Activated CD4-positive, alpha-beta T cell treated with anti-CD3 and anti-CD28 coated beads, Interleukin-2, Interleukin-6, amounts not matched to agents 100 ng/mL and 50 ng/mL, durations not matched to agents 16 hours and 8 hours (primary cell): ENCODE data around the gene ROM1.

ENCODE experiments used
- DNase-seq: peaks from one replicate; pipeline ENCODE4 v3.0.0-alpha.2; 2020

The ROM1 gene

DNA sequence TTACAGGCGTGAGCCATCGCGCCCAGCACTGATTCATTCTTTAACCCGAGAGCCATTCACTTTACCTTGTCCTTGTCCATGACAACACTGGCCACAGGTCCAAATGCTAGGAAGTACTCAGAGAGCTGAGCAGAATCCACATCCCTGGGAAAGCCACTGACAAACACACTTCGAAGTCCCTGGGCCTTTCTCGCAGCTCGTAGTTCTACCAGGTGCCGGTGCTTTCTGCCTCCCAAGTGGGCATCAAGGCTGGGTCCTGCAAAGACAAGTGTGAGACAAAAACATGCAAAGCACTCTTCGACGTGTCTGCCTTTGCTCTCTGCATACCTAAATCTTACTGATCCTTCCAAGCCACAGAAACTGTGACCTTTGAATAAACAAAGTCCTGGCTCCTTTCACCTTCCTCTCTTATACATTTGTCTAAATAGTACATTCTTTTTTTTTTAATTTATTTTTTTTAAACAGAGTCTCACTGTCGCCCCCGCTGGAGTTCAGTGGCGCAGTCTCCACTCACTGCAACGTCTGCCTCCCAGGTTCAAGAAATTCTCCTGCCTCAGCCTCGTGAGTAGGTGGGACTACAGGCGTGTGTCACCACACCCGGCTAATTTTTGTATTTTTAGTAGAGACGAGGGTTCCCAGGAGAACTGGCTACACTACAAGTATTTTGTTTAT is 24.0 kb upstream of the ROM1 start:
- DNase-seq: peak; percentile 48

DNA sequence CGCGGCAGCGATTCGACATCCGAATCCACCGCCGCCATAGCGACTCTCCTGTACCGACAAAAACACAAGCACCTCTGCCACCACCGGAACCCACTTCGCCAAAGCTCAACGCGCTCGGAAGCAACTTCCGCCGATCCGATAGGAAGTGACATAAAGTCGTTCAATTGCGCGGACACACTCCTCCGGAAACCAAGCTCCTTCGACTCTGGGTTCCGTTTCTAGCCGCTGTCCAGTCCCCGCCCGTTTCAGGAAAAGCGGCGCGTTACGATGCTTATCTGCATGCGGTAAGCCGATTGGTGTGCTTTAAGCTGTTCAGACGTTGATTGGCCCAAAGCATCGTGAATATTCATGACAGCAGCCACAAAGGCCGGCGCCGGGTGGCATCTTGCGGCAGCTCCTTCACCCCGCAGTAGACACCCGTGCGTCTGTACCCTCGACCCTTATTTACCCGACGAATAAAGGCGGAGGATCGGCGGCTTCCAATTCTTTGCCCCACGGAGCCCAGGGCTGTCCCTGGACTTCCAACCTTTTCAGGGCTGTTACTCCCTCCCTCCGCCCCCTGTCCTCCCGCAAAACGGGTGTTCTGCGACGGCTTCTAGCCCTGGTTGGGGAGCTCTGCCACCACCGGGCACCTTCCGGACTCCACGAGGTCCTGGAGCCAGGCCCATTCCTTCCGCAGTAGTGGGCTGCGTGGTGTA is 21.5 kb upstream of the ROM1 start, which contains the start of gene TUT1:
TUT1 (minus strand) TSS at position 76 of the 698 bp plus-strand sequence; CDS start at position 38, 38 bp downstream.
- DNase-seq: peak; percentile 98

DNA sequence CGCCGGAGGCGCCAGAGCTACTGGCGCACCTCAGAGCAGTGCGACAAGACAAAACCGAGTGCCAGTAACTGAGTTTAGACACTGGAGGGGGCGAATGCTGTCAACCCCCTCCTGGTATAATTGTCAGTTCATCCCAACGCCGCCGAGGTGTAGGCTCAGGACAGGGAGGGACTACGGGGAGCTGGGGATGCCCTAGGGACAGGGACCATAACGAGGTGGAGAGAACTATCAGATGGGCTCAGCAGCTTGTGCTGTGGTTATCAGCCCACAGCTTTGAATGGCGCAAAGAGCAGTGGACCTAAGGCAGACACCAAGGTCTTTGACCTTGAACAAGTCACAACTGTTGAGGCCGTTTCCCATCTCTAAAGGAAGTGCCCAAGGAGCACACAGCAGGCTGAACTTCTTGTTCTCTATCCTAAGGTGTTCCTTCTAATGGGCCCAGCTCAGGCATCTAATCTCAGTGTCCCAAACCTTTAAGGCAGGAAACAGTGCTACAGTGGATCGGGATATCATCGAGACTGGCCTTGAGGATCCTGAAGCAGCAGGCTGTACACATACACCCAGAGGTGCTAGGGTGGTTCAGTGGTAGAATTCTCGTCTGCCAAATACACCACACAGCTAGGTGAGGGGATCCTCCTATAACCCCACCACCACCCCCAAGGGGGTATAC is 20.8 kb upstream of the ROM1 start:
- DNase-seq: no peak

GRCh38 chr11:62592989-62593421 is 20.1 kb upstream of the ROM1 start:
- DNase-seq: no peak

DNA sequence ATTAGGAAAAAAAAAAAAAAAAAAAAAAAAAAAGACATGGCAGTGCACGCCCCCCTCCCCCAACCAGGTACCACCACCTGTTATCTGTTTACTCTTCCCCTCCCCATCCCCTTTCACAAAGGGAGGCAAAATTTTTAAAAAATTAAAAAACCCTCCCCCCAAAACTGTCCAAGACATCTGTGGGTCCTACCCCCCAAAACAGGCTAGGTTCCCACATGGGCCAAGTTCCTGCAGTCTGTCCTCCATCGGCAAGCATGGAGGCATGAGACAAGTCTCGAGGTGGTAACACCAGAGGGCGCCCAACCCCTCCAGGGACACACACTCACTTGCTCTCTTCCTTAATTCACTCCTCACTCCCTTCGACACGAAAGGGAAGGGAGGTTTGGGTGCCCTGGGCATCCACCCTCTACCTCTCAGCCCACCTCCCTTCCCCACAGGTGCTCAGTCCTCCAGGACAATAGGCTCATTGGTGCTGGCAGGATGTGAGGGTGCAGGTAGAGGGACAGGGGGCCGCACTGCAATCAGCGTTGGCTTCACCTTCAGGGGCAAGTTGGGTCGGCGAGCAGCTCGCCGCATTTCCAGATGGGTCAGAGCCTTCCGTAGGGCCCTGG is 19.5 kb upstream of the ROM1 start:
- DNase-seq: peak; percentile 84

DNA sequence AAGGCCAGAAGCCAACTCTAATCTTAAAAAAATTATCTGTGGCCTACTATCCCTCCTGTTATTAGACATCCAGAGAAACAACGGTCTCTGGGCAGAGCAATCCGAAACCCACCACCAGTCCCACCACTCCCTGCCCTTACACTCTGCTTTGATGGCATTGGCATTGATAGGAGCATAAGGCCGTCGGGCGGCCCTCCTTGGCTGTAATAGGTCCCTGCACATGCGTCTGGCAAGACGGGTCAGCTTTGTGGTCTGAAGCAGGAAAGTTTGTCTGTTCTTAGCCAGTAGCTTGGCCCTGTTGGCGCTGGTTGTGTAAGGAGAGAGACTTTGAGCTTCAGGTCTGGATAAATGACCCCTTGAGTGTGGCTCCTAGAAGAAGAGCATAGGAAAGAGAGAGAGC is 17.9 kb upstream of the ROM1 start:
- no peak for DNase-seq

DNA sequence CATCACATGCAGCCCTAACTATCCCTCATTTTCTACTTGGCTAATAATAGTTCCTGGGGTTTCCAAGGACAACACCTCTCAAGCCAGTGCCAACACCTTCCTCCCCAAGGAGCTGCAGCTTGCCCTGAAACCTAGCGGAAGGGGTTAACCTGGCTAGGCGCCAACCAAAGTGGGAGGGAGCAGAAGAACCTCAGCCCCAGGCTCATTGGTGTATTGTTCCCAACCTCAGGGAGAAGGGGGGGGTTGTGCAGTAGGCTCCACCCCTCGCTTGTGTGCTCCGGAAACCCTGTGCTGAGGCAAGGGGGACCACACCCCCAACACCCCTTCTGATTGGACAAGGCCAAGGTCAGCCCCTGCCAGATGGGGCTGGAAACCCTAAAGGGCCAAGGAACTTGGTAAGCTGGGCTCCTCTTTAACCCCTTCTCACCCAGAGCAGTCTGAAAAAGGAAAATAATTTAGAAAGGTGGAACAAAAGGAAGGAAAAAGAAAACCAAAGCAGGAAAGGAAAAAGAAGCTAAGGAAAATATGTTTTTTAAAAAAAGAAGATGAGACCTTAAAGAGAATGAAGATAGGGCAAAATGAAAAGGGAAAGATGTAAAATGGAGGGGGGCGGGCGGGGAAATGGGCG is 13.9 kb upstream of the ROM1 start:
- peak; percentile 99 for DNase-seq

- peak; percentile 42 for DNase-seq
Measured at GRCh38 chr11:62599901-62600300, 13.2 kb upstream of the ROM1 start.

DNA sequence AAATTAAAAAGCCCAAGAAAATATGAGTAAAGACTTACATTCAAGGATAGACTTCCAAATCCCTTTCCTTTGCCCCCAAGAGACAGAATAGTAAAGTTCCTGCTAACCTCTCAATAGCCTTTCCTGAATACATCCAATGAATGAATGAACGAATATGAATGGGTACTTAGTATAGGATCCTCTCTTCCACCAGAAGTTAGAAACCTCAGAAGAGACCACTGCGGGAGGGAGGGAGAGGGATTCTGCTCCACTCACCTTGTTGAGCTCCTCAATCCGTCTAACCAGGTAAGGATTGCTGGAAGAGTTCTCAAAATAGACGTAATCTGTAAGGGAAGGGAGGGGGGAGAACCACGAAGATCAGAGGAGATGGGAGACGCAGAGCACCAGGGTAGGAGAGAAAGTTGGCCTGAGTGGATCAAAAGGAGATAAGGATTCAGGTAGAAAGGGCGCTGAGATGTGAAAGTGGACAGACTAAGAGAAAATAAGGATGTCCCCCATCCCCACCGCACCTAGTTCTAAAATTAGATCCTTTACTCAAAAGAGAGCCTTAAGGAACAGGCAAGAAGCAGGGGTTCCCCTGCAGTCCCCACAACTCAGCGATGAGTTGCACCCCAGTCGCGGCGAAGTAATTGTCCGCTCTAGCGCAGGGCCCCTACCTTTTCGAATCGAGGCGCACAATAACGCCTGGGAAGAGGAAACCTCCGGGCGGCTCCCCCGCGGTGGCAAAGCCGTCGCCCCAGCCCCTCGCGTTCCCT is 12.5 kb upstream of the ROM1 start:
- DNase-seq: peak; percentile 39

DNA sequence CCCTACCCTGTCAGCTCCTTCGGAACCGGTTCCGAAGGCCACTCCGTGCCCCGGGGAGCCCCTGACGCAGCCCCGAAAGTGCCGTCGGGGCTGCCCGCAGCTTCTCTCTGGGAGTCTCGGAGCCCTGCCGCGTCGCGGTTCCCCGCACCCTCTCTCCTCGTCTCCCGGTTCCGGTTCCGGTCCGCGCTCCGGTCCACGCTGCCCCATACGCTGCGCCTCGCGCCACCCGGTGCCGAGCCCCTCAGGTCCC is 12.0 kb upstream of the ROM1 start:
- DNase-seq: peak; percentile 64

DNA sequence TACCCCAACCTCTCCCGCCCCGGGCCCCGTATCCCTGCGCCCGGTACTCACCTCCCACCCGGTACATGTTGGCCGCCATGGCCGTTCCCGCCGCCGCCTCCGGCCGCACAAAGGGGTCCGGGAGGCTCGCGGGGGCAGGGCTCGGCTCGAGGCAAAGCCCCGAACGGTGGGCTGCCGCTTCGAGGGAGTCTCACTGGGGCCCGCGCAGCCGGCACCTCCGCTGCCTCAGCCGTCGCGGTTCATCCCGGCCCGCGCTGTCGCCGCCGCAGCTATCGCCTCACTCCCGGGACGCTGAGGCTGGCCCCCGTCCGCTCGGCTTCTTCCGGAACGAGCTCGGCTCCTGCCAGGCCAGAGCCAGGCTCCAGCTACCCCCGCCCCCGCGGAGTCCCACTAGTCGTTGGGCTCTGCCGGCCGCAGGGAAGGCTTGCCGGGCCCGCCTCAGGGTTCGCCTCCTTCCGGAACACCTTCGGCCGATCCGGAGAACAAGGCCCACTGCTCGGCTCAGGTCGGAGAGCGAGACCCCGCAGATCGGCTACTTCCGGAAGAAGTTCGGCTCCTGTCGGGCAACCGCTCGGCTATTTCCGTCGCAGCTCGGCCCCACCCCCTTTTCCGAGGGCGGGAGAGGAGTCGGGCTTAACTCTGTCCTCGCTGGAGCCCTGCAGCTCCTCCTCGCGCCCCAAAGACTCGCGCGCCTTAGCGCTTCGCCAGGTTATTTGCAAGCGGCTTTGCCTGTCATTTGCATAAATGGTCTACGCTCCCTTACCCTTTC is 11.5 kb upstream of the ROM1 start, which contains the start of gene MTA2:
MTA2 (minus strand) TSS at position 494 of the 769 bp plus-strand sequence; CDS start at position 79, 415 bp downstream.
- peak; percentile 100 for DNase-seq

DNA sequence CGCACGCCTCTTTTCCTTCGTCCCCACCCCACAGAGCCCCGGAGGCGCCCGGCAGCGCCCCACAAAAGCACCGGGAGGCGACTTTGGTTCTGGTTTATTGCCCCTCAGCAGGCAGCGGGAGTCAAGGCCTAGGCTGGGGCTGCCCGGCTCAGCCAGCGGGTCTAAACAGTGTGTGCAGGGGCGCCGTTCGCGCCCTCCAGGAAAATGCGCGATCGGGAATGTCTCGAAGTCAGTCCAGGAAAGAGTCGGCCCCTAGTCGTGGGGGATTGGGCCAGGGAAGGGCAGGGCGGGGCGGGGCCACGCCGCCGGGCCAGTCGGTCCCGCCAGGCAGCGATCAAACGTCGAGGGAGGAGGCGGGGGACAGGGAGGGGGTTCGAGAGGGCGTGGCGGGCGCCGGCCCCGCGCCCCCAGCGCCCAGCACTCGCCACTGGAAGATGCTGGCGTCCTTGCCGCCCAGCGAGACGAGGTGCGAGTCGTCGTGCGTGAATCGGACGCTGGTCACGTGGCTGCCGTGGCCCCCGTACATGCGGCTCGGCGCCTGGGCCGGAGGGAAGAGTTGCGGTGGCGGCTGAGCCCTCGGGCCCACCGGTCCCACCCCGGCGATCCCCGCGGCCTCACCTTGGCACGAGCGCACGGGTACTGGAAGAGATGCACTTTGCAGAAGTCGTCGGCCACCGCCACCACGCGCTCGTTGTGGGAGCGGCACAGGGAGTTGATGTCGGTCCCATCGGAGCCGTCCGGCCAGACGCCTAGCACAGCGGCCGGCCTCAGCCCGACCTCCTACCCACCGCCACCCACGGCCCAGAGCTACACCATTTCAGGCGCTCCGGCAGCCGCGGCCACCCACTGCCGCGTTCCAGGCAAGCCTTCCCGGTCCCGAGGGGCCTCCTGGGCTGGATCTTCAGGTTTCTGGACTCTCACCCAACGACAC is 10.7 kb upstream of the ROM1 start:
- peak; percentile 64 for DNase-seq

DNA sequence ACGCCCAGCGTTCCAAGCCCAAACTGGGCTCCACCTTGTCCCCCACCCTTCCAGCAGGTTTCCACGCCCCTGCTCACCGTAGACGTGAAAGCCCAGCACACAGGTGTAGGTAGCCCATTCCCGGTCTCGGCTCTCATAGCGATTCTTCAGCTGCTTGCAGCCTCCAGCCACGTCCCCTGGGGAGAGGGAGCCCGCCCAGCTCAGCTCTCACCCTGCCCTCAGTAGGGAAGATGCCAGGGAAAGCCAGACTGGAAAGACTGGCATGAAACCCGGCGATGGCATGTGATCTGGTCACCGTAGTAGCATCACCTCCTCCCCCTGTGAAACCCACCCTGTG is 10.0 kb upstream of the ROM1 start:
- no peak for DNase-seq

DNA sequence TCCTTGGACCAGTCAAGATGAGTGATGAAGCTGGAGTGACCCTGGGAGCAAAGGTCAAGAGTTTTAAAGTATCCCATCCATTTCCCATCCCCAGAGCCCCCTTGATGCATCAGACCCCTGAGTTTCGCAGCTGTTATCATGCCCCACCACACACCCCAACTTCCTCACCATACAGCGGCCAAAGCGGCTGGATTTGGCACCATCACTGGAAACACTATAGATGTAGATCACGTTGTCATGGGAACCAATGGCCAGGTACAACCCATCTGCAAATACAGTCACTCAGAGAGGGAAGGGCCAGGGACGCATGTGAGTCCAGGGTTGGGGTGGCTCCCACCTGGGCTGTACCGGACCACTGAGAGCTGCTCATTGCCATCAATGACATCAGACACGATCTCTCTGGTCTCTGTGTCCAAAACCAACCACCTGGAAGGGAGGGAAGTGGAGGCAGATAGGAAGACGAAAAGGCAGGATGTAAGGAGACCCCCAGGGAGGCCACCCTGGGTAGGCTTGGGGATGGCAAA is 9.2 kb upstream of the ROM1 start:
- no peak for DNase-seq

DNA sequence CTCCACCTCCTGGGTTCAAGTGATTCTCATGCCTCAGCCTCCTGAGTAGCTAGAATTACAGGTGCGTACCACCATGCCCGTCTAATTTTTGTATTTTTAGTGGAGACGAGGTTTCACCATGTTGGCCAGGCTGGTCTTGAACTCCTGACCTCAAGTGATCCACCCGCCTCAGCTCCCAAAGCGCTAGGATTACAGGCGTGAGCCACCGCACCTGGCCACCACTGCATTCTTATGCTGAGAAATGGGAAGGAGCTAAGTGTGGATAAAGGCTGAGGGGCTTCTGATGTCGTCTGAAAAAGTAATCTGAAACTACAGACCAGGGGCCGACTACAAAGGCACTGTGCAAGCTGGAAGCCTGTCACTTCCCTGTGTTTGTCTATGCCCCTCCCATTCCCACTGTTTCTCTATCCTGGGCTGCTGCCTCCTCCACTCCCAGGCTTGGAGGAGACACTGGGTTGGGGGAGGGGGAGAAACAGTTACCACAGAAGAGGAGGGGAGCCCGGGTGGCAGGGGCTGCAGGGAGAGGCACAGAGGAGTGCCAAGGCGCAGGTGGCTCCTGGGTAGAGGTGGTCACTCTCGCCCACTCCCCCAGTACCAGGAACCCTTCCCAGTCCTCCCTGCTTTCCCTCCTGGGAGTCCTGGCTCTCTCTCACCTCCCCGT is 8.5 kb upstream of the ROM1 start:
- no peak for DNase-seq

DNA sequence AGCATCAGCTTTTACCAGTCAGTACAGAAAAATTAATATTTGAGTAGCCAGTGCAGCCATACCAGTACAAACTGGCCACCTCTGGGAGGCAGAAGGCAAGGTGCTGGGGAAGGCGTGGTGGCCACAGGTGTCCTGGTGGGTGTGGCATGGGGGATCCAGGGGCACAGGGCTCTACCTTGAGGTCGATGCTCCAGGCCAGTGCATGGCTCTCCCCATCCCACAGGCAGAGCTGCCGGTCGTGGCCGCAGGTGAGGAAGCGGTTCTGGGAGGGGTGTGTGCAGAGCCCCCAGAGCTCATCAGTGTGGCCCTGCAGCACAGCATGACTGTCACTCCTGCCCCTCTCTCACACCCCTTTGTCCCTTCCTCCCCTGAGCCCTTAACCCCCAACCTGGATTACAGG is 7.6 kb upstream of the ROM1 start:
- no peak for DNase-seq

DNA sequence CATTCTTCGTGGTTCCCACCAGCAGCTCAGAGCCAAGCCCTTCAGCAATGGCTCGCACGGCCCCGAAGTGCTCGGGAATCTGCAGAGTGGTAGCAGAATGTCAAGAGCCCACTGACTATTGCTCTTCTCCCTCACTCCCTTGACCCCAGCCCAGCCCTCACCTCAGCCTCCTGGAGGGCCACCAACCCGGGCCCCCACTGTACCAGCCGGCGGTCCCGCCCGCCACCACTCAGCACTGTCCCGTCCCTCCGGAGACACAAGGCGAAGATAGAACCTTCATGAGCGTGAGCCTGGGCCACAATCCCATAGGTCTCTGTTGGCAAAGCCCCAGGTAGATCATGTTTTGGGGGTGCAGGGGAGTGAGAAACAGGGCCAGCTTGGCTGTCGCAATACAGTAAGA is 7.2 kb upstream of the ROM1 start:
- no peak for DNase-seq

GRCh38 chr11:62607714-62608113 is 5.3 kb upstream of the ROM1 start:
- no peak for DNase-seq

GRCh38 chr11:62608776-62609175 is 4.3 kb upstream of the ROM1 start:
- no peak for DNase-seq

- no peak for DNase-seq
Measured at GRCh38 chr11:62610403-62610802, 2.7 kb upstream of the ROM1 start.
